Activated gamma-delta T cell treated with anti-CD3 and anti-CD28 coated beads, Interleukin-2, amount 50 U/mL, for 16 hours (primary cell): ENCODE data around the gene RHOBTB3.
"Not testable (repeated sequence)": the region's sequence is repeated elsewhere in the genome, so short reads cannot be mapped to it uniquely, and the experiment has no call there.

Experiments
- DNase-seq: peaks from one replicate; pipeline ENCODE4 v3.0.0-alpha.2; 2020; ENCODE audit warnings: low read depth

Gene RHOBTB3

DNA sequence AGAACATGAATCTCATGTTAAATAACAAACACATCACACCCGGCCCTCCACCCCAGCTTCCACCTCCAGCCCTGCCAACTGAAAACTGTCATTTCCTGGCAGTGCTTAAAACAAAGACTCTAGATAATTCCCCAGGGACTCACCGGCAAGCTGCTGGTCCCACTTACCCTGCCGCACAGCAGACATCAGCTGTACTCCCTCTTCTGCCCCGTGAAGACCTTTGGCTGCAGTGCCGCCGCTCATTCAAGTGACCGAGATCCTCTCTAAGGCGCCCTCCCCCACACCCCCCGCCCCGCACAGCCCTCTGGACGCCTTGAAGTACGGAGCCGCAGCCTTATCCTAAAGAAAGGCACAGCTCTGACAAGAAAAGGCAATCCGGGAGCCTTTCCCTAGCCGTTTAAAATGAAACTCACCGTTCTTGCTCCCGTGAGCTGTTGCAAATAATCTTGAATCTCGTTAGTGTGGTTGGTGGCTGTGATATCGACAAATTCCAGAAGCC lies 91.0 kb downstream of the RHOBTB3 start:
- no peak for DNase-seq

GRCh38 chr5:95822542-95823181 lies 91.5 kb downstream of the RHOBTB3 start, which contains the start of gene GLRX:
TSS of gene GLRX (minus strand) at chr5:95822726. CDS start at chr5:95822662, 64 bp downstream.
- no peak for DNase-seq

DNA sequence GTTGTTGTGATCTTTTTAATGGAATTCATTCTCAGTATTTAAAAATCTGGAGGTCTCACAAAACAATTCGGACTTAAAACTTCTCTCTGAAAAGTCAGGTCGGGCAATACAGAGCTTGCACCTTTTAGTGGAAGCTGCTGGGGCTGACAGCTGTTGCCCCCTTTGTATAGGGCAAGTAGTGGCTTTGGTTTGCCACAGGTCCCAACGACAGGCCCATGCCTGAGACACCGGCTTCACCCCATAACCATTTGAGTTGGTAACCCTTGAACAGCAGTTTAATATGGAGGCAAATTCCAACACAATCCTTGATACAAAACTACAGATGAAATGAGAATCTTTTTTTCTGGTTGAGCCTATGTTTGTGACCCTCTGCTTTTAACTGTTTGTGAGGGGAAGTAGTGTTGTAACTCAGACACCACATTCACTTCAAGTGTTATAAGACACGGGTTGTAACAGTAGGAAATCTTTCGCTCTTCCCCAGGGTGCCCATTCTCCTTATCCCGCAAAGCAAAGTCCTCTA lies 92.1 kb downstream of the RHOBTB3 start:
- DNase-seq: no peak

- no peak for DNase-seq
Observed at GRCh38 chr5:95823738-95824609, 92.8 kb downstream of the RHOBTB3 start.

DNA sequence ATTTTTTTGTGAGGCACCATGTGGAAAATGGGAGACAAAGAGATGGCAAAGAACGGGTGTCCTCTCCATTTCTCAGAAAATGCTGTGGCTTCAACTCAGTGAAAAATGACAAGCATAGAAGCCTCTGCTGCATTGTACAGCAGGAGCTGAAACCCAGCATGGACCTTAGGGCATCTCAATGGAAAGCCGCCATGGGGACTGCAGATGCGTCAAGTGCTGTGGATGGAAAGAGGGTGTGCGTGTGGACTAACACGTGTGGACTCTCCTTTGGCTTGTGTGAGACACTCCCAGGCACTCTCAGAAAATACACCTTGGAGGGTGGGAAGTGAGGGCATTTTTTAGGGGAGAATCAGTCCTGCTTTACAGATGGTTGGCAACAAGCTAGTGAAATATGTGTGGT lies 93.6 kb downstream of the RHOBTB3 start:
- DNase-seq: no peak

DNA sequence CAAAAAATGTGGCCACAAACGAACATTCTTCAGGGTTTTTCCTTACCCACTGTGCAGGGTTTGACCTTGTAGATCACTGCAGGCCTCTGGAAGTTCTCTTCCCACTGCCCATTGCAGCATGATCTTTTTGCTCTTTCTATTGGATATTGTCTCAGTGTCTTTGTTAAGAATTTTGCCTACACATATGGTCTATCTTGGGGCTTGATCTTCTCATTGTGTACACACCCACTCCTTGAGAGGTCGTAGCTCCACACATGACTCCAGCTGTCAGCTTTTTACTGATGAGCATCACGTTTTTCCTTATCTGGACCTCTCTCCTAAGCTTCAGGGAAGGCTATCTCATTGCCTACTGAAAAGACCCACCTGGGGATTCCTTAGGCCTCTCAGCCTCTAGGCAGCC lies 94.4 kb downstream of the RHOBTB3 start:
- DNase-seq: no peak

DNA sequence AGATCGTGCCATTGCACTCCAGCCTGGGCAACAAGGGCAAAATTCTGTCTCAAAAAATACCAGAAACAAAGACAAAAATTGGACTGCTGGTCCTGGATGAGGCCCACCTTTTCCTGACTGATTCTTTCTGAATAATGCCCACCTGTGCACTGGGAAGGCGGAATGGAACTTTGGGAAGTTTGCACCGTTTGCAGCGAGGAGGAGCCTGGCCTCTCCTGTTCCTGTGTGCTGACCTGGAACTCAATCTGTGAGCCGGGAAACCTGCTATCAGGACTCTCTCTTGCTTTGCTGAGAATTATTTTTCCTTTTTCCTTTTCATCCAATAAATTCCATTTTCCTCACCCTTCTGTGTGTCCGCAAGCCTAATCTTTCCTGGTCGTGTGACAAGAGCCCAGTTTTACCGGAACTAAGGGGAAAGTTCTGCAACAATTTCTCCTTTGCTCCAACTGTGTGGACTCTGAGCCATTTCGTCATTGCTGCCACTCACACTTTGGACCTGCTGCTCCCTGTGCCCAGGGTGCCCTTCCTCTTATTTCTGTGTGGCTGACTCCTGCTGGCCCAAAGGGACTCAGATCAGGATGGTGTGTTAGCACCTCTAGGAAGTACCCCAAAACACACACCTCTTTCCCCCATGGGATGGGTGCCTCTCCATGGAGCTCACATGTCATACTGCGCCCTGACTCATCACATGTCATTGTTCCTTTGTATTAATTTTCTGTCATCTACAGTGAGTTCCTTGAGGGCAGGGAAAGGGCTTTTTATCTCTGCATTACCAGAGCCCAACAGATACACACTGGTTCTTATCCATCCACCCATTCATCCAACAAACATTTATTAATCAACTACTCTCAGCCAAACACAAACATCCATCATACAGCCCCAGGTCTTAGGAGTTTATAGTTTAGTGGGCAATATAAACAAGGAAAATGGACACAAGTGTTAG lies 96.1 kb downstream of the RHOBTB3 start:
- no peak for DNase-seq

DNA sequence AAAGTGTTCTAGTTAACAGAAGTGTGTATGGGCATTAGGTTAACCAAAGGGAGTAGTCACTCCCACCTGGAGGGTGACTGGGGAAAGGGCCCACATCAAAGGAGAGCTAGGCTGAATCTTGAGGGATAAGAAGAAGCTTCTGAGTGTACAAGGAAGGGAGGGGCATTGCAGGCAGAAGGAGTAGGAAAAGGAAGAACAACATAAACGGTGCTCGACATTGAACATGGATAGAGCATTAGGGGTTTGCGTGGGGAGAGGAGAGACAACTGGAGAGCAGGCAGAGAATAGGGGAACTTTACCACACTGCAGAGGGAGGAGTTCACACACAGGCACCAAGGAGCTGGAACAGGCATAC lies 96.7 kb downstream of the RHOBTB3 start:
- no peak for DNase-seq

GRCh38 chr5:95830226-95830625 lies 99.1 kb downstream of the RHOBTB3 start:
- no peak for DNase-seq

DNA sequence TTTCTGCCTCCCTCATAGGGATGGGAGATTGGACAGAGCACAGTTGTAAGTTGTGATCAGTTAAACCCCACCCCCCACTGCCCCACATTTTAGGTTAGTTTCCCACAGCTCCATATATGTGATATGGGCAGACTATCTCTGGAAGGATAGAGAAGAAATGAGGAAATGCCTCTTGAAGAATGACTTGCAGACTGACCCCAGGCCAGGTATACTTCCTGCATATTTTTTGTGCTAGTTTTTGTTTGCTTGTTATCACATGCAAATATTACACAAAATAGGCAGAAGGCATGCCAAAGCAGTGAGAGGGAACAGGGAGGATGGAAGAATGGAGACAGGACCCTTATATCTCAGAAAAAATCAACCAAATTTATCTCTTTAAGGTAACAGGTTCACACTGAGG lies 101.5 kb downstream of the RHOBTB3 start:
- DNase-seq: no peak

- DNase-seq: no peak
Observed at GRCh38 chr5:95835682-95836385, 104.7 kb downstream of the RHOBTB3 start.

DNA sequence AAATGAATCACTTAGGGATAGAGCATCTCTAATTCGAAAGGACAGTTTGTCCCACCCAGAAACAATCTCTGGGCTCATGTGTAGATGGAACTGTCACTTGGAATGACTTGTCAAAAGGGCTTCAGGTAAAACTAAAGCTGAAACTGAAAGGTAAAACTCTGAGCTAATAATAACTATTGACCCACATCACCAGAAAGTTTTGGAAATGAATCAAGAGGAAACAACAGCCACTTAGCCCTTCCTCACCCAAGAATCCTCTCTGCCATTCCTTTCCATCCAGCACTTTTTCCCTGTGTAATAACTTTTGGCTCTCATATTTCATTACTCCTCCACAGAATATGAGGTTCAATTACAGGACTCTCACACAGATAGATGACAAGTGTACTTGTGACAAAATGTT lies 105.4 kb downstream of the RHOBTB3 start:
- no peak for DNase-seq

- not testable (repeated sequence) for DNase-seq
Observed at GRCh38 chr5:95836971-95837370, 105.8 kb downstream of the RHOBTB3 start.

DNA sequence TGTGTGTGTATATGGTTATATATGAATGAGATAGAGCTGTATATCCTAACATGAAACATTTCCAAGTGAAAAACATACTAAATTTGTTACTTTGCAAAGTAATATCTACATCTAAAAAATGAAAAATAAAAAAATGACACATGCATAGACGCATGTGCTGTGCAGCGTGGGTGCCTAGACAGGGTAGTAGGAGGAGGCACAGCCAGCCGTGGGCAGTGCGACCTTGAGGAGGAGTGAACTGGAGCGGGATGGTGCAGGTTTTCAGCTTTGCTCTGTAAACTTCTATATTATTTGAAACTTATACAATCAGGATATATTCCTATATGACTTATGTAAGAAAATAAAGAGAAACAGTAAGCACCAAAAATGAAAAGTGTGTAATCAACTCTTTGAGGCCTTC lies 106.4 kb downstream of the RHOBTB3 start:
- DNase-seq: no peak

DNA sequence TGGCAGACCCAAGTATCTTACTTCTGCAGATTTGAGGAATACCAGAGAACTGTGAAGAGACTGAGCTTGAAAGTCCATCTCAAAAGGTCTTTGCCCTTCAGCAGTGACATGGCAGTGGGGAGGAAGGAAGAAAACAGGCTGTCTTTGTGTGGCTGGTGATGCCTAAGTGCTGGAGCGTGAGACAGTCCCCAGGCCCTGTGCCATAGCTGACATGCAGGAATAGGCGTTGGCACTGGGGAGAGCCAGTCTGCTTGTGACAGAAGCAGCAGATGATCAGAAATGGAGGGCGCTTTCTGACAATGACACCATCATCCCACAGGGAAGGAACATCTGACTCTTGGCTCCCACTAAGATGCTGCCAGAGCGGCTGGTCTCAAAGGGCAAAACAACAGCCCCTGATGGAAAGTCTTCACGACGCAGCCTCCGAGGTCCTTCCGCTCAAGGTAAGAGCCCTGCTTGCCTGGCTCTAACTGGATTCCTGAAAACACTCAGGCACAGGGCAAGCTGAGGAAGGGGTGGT lies 106.9 kb downstream of the RHOBTB3 start:
- DNase-seq: no peak

- no peak for DNase-seq
Observed at GRCh38 chr5:95838556-95838955, 107.4 kb downstream of the RHOBTB3 start.

DNA sequence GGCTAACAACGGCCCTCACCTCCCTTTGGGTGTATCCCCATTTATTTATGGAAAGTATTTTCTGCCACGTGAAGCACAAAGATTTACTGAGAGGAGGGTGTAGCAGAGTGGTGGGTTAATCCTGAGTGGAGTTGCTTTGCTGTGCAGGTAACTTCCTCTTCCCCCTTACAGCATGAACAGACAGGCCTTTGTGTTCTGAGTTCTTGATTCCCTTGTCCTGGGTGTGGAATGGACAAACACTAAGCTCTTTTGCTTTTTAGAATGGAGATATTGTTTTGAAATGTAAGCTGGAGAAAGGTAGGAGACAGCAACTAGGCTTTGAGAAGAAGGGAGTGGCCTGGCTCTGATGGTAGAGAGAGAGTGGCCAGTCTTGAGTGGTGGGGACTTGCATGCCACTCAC lies 108.5 kb downstream of the RHOBTB3 start:
- no peak for DNase-seq

DNA sequence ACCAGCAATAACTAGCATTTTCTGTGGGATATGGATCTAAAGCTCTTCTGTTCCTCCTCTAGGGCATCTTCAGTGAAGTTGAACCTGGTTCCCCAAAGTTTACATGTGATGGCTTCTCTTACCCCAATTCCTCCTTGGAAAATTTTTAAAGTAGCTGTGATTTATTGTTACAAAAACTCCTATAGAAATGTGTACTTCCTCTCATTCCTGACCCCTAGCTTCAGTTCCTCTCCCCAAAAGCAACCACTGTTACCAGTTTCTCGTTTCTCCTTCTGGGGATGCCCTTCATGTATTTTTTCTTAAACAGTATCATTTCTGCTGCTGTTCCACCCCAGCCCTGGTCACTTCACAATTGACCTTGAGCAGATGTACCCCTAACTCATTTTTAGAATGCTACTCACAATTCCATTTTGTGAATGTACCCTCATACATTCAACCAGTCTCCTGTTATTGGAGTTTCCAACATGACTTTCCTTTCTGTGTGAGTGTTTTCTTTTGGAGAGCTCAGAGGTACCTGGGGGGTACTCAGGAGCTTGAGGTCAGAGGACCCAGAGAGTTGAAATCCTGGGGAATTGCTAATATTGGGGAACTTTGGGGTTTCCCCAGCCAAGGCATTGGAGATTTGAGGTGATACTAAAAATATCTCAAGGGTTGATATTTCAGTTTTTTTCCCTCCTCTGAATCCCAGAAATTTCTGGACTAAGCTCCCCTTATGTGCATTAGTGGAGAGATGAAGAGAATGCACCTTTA lies 110.0 kb downstream of the RHOBTB3 start:
- DNase-seq: no peak

- DNase-seq: no peak
Observed at GRCh38 chr5:95841914-95842812, 111.0 kb downstream of the RHOBTB3 start.
